HepG2 (cell line): ENCODE results near the gene ALK. TPM values are rescaled to one million over a fixed set of nuclear protein-coding genes. Genes with fewer than 3 reads are reported as not detected.

Experiments used
- AGO2 ChIP-seq: fragments of 200-400 bp; formaldehyde crosslinking; optimal IDR thresholded peaks from 2 replicates; pipeline ENCODE3; 2017; ENCODE audit warnings: mild to moderate bottlenecking, low read depth, low read length, moderate library complexity
- CBX2 ChIP-seq, 2 experiments: fragments of 200-600 bp in 1 of 2; sonication (generic); formaldehyde crosslinking in 1 of 2; IDR thresholded peaks; 2 replicates each; pipeline versions ENCODE4 v1.7.0 to v1.8.1; 2018 to 2022; ENCODE audit warnings: low read depth in 2 of 2, low read length in 1 of 2, mild to moderate bottlenecking in 1 of 2, missing genetic modification reagents in 1 of 2
- CHD4 ChIP-seq: fragments of 200-600 bp; sonication (generic); IDR thresholded peaks from 2 replicates; pipeline ENCODE4 v1.7.0; 2017; ENCODE audit warnings: mild to moderate bottlenecking, low read length, borderline replicate concordance
- EEA1 ChIP-seq: sonication (generic); formaldehyde crosslinking; IDR thresholded peaks from 2 replicates; pipeline ENCODE4 v1.5.1; 2020; ENCODE audit warnings: mild to moderate bottlenecking, missing genetic modification reagents, borderline replicate concordance
- HNRNPUL1 ChIP-seq: fragments of 200-400 bp; formaldehyde crosslinking; IDR thresholded peaks from 2 replicates; pipeline ENCODE4 v1.6.1; 2017; ENCODE audit warnings: low read depth, mild to moderate bottlenecking, low read length, moderate library complexity
- HOXA5 ChIP-seq: sonication (generic); formaldehyde crosslinking; IDR thresholded peaks from 2 replicates; pipeline ENCODE4 v1.4.0; 2020; ENCODE audit warnings: missing genetic modification reagents
- MAFK ChIP-seq, 2 experiments: IDR thresholded peaks in 1 of 2; conservative IDR thresholded peaks in 1 of 2; 2 replicates each; pipeline ENCODE4 v1.6.1; 2011; ENCODE audit warnings: improper control_type of control experiment in 2 of 2, low read length in 2 of 2
- NCOA2 ChIP-seq: sonication (generic); formaldehyde crosslinking; IDR thresholded peaks from 2 replicates; pipeline ENCODE4 v1.8.0; 2022; ENCODE audit warnings: inconsistent platforms
- PITX1 ChIP-seq: sonication (generic); formaldehyde crosslinking; IDR thresholded peaks from 2 replicates; pipeline ENCODE4 v1.5.1; 2020; ENCODE audit warnings: mild to moderate bottlenecking, missing genetic modification reagents
- PRPF4 ChIP-seq: fragments of 200-400 bp; formaldehyde crosslinking; IDR thresholded peaks from 2 replicates; pipeline ENCODE4 v1.6.1; 2016; ENCODE audit warnings: low read length, low read depth; ENCODE audit not compliant: poor library complexity, severe bottlenecking
- RAD21 ChIP-seq: fragments of 450-650 bp; formaldehyde crosslinking; IDR thresholded peaks from 2 replicates; pipeline ENCODE4 v1.5.0; 2020; ENCODE audit warnings: mild to moderate bottlenecking
- SAP130 ChIP-seq: IDR thresholded peaks from 2 replicates; pipeline ENCODE4 v1.6.1; 2016; ENCODE audit warnings: low read depth
- SUZ12 ChIP-seq: fragments of 150-350 bp; IDR thresholded peaks from 2 replicates; pipeline ENCODE4 v1.6.1; 2014; ENCODE audit warnings: low read depth, low read length
- TEAD2 ChIP-seq: sonication (generic); formaldehyde crosslinking; IDR thresholded peaks from 2 replicates; pipeline ENCODE4 v1.9.0; 2021; ENCODE audit warnings: missing genetic modification reagents
- U2AF2 ChIP-seq: fragments of 200-400 bp; formaldehyde crosslinking; IDR thresholded peaks from 2 replicates; pipeline ENCODE4 v1.6.1; 2017; ENCODE audit warnings: low read depth, mild to moderate bottlenecking, low read length
- ZFP41 ChIP-seq: sonication (generic); formaldehyde crosslinking; IDR thresholded peaks from 2 replicates; pipeline ENCODE4 v1.4.0; 2020; ENCODE audit warnings: mild to moderate bottlenecking, missing genetic modification reagents, borderline replicate concordance
- ZNF180 ChIP-seq: sonication (generic); formaldehyde crosslinking; IDR thresholded peaks from 2 replicates; pipeline ENCODE4 v1.4.0; 2020; ENCODE audit warnings: low read depth, missing genetic modification reagents, borderline replicate concordance
- ZNF282 ChIP-seq: fragments of 450-650 bp; IDR thresholded peaks from 2 replicates; pipeline ENCODE4 v1.6.1; 2018; ENCODE audit not compliant: partially characterized antibody
- ZNF546 ChIP-seq: sonication (generic); formaldehyde crosslinking; conservative IDR thresholded peaks from 2 replicates; pipeline ENCODE4 v1.8.1; 2023; ENCODE audit warnings: mild to moderate bottlenecking, missing genetic modification reagents
- ZNF660 ChIP-seq: sonication (generic); formaldehyde crosslinking; IDR thresholded peaks from 2 replicates; pipeline ENCODE4 v1.5.1; 2020; ENCODE audit warnings: mild to moderate bottlenecking, low read depth, missing genetic modification reagents, borderline replicate concordance
- ZNF761 ChIP-seq: sonication (generic); formaldehyde crosslinking; conservative IDR thresholded peaks from 2 replicates; pipeline ENCODE4 v1.4.0; 2020; ENCODE audit warnings: mild to moderate bottlenecking, missing genetic modification reagents
- polyA plus RNA-seq, 8 experiments: library from polyadenylated mRNA; depleted of rRNA in 3 of 8; stranded (reverse) in 7 of 8; unstranded in 1 of 8; fragments of >200 nt; fragmentation: Illumina TruSeq in 4 of 8; extraction: Trizol in 4 of 8; gene quantifications; 2 replicates each; pipeline versions ENCODE4 v1.2.1 to v1.2.3, GENCODE V29; 2011 to 2016; ENCODE audit warnings: low read depth in 4 of 8, missing spikeins in 1 of 8, mixed read lengths in 1 of 8; ENCODE audit not compliant: insufficient read depth in 1 of 8
- total RNA-seq, 5 experiments: library from RNA; depleted of rRNA; stranded (reverse); fragments of >200 nt; fragmentation: Illumina TruSeq; extraction: Trizol; gene quantifications; 2 replicates each; pipeline ENCODE4 v1.2.3, GENCODE V29; 2016; ENCODE audit warnings: low read depth in 1 of 5
- TF ChIP-seq, protein P1 (sequence below): sonication (generic); formaldehyde crosslinking; IDR thresholded peaks from 2 replicates; pipeline ENCODE4 v1.4.0; 2020; ENCODE audit warnings: missing genetic modification reagents, borderline replicate concordance
- TF ChIP-seq, protein P2 (sequence below): sonication (generic); formaldehyde crosslinking; IDR thresholded peaks from 2 replicates; pipeline ENCODE4 v1.8.1; 2023; ENCODE audit warnings: mild to moderate bottlenecking, inconsistent platforms, moderate library complexity, missing genetic modification reagents, borderline replicate concordance
- TF ChIP-seq, protein P3 (sequence below), 2 experiments: fragments of 450-650 bp in 1 of 2; sonication (generic) in 1 of 2; formaldehyde crosslinking; IDR thresholded peaks; 2 replicates each; pipeline versions ENCODE4 v1.5.0 to v1.8.0; 2020 to 2022; ENCODE audit warnings: mild to moderate bottlenecking in 1 of 2, missing genetic modification reagents in 1 of 2
- TF ChIP-seq, protein P4 (sequence below): sonication (generic); formaldehyde crosslinking; IDR thresholded peaks from 2 replicates; pipeline ENCODE4 v1.8.1; 2023; ENCODE audit warnings: mild to moderate bottlenecking, missing genetic modification reagents
- TF ChIP-seq, protein P5 (sequence below): sonication (generic); formaldehyde crosslinking; IDR thresholded peaks from 2 replicates; pipeline ENCODE4 v1.4.0; 2020; ENCODE audit warnings: missing genetic modification reagents

The ALK gene
- total and polyA plus RNA-seq, 2 of the 13 experiments (the other 11 are each of a cell fraction or from before 2014, with no cell fraction given), result not detected

DNA sequence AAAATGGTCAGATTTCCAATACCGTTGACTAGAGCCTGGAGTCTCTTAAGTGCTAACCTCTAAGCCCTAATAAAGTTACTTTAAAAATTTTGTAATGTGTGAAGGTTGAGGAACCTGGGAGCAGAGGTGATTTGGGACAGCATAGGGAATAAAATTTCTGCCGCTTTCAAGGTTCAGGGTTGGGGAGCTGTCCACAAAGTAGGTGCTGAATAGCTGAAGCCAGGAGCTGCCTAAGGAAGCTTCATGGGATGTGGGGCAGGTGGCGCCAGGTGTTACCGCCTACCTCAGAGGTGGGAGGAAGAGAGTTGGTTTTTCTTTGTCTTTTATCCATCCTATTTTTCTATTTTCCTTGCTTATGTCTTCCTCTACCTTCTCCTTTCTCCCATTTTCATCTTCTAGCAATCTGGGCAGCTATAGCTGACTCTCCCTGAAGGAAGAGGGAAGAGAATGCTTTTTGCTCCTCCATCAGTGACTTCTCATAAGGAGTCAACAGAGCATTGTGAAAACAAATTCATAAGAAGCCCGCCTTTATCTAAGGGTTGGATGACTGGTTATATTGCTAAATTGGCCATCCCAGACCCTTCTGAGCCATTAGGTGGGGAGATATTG lies 627.5 kb downstream of the ALK start (continued):
- TF ChIP-seq, protein P1, sequence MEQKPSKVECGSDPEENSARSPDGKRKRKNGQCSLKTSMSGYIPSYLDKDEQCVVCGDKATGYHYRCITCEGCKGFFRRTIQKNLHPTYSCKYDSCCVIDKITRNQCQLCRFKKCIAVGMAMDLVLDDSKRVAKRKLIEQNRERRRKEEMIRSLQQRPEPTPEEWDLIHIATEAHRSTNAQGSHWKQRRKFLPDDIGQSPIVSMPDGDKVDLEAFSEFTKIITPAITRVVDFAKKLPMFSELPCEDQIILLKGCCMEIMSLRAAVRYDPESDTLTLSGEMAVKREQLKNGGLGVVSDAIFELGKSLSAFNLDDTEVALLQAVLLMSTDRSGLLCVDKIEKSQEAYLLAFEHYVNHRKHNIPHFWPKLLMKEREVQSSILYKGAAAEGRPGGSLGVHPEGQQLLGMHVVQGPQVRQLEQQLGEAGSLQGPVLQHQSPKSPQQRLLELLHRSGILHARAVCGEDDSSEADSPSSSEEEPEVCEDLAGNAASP (CRISPR knock-in tag), result peak; percentile 49; the same call in 1 of the 2 replicates
- TF ChIP-seq SUZ12, result no peak
- no peak for TF ChIP-seq U2AF2
- TF ChIP-seq ZNF660 (CRISPR knock-in tag), result no peak
- TF ChIP-seq ZNF282, result no peak
- TF ChIP-seq HOXA5 (CRISPR knock-in tag), result peak; percentile 49; the same call in 1 of the 2 replicates
- TF ChIP-seq AGO2, result no peak
- TF ChIP-seq, protein P2, sequence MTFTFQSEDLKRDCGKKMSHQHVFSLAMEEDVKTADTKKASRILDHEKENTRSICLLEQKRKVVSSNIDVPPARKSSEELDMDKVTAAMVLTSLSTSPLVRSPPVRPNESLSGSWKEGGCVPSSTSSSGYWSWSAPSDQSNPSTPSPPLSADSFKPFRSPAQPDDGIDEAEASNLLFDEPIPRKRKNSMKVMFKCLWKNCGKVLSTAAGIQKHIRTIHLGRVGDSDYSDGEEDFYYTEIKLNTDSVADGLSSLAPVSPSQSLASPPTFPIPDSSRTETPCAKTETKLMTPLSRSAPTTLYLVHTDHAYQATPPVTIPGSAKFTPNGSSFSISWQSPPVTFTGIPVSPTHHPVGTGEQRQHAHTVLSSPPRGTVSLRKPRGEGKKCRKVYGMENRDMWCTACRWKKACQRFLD (CRISPR knock-in tag), result no peak
- no peak for TF ChIP-seq EEA1 (CRISPR knock-in tag)
- no peak for TF ChIP-seq ZNF546 (CRISPR knock-in tag)
- no peak for TF ChIP-seq ZNF761 (CRISPR knock-in tag)
- TF ChIP-seq SAP130 (CRISPR knock-in tag), result peak; percentile 46; the same call in 1 of the 2 replicates
- TF ChIP-seq, protein P3, sequence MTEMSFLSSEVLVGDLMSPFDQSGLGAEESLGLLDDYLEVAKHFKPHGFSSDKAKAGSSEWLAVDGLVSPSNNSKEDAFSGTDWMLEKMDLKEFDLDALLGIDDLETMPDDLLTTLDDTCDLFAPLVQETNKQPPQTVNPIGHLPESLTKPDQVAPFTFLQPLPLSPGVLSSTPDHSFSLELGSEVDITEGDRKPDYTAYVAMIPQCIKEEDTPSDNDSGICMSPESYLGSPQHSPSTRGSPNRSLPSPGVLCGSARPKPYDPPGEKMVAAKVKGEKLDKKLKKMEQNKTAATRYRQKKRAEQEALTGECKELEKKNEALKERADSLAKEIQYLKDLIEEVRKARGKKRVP (CRISPR knock-in tag; IDR thresholded peaks at IDR 0.05), result no peak
- no peak for TF ChIP-seq ZFP41 (CRISPR knock-in tag)
- no peak for TF ChIP-seq PITX1 (CRISPR knock-in tag)
- TF ChIP-seq TEAD2 (CRISPR knock-in tag), result no peak
- TF ChIP-seq PRPF4, result no peak
- TF ChIP-seq RAD21, result no peak
- TF ChIP-seq MAFK (conservative IDR thresholded peaks at IDR 0.05 in 1 of 2, IDR thresholded peaks at IDR 0.05 in 1 of 2; ENCODE audit: low read length in 2 of 2), result no peak
- TF ChIP-seq HNRNPUL1, result no peak
- TF ChIP-seq, protein P4, sequence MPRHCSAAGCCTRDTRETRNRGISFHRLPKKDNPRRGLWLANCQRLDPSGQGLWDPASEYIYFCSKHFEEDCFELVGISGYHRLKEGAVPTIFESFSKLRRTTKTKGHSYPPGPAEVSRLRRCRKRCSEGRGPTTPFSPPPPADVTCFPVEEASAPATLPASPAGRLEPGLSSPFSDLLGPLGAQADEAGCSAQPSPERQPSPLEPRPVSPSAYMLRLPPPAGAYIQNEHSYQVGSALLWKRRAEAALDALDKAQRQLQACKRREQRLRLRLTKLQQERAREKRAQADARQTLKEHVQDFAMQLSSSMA, result no peak
- TF ChIP-seq, protein P5, sequence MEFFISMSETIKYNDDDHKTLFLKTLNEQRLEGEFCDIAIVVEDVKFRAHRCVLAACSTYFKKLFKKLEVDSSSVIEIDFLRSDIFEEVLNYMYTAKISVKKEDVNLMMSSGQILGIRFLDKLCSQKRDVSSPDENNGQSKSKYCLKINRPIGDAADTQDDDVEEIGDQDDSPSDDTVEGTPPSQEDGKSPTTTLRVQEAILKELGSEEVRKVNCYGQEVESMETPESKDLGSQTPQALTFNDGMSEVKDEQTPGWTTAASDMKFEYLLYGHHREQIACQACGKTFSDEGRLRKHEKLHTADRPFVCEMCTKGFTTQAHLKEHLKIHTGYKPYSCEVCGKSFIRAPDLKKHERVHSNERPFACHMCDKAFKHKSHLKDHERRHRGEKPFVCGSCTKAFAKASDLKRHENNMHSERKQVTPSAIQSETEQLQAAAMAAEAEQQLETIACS, result no peak
- no peak for TF ChIP-seq CHD4
- TF ChIP-seq ZNF180 (CRISPR knock-in tag), result no peak
- no peak for TF ChIP-seq CBX2 (IDR thresholded peaks at IDR 0.05; ENCODE audit: low read depth, low read length)
- no peak for TF ChIP-seq CBX2 (CRISPR knock-in tag; IDR thresholded peaks at IDR 0.05; ENCODE audit: low read depth)
- 0 out of 2 replicates have a peak, but pooled peaks have one; percentile 19 for TF ChIP-seq NCOA2 (CRISPR knock-in tag)
